ENCODE results near the gene LIFR.

Gene LIFR

DNA sequence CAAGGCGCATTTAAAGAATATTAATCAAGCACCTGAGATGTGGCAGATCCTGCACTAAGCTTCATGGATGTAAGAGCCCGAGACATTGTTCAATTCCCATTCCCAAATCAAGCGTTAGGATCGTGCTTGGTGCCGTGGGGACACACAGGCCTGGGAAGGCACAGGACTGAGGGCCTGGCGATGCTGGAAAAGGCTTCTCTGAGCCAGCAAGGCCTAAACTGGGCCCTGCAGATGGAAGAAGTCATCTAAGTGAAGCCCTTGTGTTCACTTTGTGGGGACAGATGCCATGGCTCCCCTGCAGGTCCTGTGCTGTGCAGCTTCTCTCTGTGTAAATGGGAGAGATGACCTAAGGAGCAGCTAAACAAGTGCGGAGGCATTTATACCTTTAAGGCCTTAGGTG is 83.9 kb downstream of the LIFR start:
- in situ Hi-C loops (cut with HindIII; ENCODE audit: low sequenced_read_pairs), result no loop called here

GRCh38 chr5:38471709-38472108 is 84.7 kb downstream of the LIFR start:
- no peak for DNase-seq (ENCODE audit: low read depth, low spot score)
- in situ Hi-C loops (cut with HindIII; ENCODE audit: low sequenced_read_pairs), result no loop called here
- TF ChIP-seq, protein P1, sequence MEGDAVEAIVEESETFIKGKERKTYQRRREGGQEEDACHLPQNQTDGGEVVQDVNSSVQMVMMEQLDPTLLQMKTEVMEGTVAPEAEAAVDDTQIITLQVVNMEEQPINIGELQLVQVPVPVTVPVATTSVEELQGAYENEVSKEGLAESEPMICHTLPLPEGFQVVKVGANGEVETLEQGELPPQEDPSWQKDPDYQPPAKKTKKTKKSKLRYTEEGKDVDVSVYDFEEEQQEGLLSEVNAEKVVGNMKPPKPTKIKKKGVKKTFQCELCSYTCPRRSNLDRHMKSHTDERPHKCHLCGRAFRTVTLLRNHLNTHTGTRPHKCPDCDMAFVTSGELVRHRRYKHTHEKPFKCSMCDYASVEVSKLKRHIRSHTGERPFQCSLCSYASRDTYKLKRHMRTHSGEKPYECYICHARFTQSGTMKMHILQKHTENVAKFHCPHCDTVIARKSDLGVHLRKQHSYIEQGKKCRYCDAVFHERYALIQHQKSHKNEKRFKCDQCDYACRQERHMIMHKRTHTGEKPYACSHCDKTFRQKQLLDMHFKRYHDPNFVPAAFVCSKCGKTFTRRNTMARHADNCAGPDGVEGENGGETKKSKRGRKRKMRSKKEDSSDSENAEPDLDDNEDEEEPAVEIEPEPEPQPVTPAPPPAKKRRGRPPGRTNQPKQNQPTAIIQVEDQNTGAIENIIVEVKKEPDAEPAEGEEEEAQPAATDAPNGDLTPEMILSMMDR (IDR thresholded peaks at IDR 0.05; ENCODE audit: low read depth, low read length), result no peak
- H3K4me3 ChIP-seq (ENCODE audit: low read depth, low read length), result no peak overlapping the region

More for the DNA sequence above, 83.9 kb downstream of the LIFR start:
- H3K4me3 ChIP-seq (ENCODE audit: low read depth, low read length), result no peak overlapping the region
- DNase-seq (ENCODE audit: low read depth, low spot score), result no peak
- TF ChIP-seq, protein P1 (IDR thresholded peaks at IDR 0.05; ENCODE audit: low read depth, low read length), result no peak

GRCh38 chr5:38469707-38470267 is 86.7 kb downstream of the LIFR start:
- no peak for DNase-seq (ENCODE audit: low read depth, low spot score)
- H3K4me3 ChIP-seq (ENCODE audit: low read depth, low read length), result no peak overlapping the region
- in situ Hi-C loops (cut with HindIII; ENCODE audit: low sequenced_read_pairs), result no loop called here
- TF ChIP-seq, protein P1 (IDR thresholded peaks at IDR 0.05; ENCODE audit: low read depth, low read length), result no peak

DNA sequence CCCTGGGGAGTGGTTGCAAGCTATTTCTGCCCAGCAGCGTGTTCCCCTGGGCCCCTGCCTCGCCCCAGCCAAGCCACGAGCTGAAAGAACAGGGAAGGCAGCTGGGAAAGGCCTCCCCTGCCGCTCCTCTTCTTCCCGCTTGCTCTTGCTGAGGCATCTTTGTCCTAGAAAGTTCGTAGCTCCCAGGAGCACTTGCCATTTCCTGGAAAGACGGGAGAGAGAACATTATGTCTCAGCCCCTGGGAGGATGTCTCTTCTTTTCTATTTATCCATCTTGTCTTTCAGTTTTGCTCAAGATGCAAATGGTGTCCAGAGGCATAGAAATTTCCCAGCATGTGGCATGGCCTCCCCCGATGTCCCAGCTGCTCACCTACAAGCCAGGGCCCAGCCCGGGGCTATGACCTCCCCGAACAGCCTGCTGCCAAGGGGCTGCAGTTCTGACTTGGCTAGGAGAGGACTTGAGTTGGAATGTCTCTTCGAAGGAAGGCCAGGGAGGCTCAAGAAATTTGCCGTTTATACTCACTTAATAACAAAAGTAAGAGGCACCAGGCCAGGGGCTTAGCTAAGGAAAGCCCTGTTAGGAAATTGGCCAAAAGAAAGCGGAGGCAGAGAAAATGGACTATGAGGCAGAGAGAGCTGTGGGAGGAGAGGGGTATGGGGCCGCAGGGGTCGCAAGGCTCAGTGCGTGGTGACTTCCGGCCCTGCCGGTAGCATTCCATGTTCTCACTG is 87.3 kb downstream of the LIFR start:
- TF ChIP-seq, protein P1 (IDR thresholded peaks at IDR 0.05; ENCODE audit: low read depth, low read length), result no peak
- in situ Hi-C loops (cut with HindIII; ENCODE audit: low sequenced_read_pairs), result no loop called here

DNA sequence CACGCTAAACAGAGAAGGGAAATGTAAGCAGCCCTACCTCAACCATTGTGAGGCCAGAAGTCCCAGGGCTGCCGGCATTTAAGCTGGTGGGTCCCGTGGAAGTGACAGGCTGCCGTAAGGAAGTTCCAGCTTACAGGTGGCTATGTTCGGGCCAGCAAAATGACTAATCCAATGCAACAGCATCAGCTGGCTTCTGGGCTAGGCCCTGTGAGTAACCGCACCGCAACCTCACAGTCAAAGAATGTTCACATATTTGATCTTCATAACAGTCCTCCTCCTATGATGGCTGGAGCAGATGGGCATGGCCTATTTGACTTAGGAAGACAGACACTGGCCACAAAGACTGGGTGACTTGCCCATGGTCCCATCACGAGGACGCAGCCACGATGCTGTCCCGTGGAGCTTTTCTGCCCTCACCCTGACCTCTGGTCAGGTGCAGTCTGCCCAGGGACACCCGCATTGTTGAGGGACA is 88.2 kb downstream of the LIFR start:
- in situ Hi-C loops (cut with HindIII; ENCODE audit: low sequenced_read_pairs), result no loop called here
- no peak overlapping the region for H3K4me3 ChIP-seq (ENCODE audit: low read depth, low read length)
- TF ChIP-seq, protein P1 (IDR thresholded peaks at IDR 0.05; ENCODE audit: low read depth, low read length), result no peak

More for the DNA sequence above, 87.3 kb downstream of the LIFR start:
- peak; percentile 39 for DNase-seq (ENCODE audit: low read depth, low spot score)
- H3K4me3 ChIP-seq (ENCODE audit: low read depth, low read length), result no peak overlapping the region

GRCh38 chr5:38467353-38468040 is 88.9 kb downstream of the LIFR start:
- TF ChIP-seq, protein P1 (IDR thresholded peaks at IDR 0.05; ENCODE audit: low read depth, low read length), result no peak
- in situ Hi-C loops (cut with HindIII; ENCODE audit: low sequenced_read_pairs), result no loop called here
- H3K4me3 ChIP-seq (ENCODE audit: low read depth, low read length), result no peak overlapping the region
- peak; percentile 53 for DNase-seq (ENCODE audit: low read depth, low spot score)

More for the DNA sequence above, 88.2 kb downstream of the LIFR start:
- peak; percentile 92 for DNase-seq (ENCODE audit: low read depth, low spot score)

Measured in astrocyte of the spinal cord (primary cell).